Hepatocyte (in vitro differentiated cells): Measurements from ENCODE around the gene HBB. TPM values are rescaled to one million over a fixed set of nuclear protein-coding genes. Genes with fewer than 3 reads are reported as not detected.

Experiments used
- DNase-seq: peaks from one replicate; pipeline ENCODE4 v3.0.0-alpha.2; 2016; ENCODE audit warnings: low spot score
- H2AFZ ChIP-seq: fragments of 200-600 bp; sonication (generic); 2 replicates; pipeline ENCODE4 v1.6.0; 2016; ENCODE audit warnings: antibody characterized with exemption, mild to moderate bottlenecking
- H3K27ac ChIP-seq: fragments of 200-600 bp; sonication (generic); 2 replicates; pipeline ENCODE4 v1.5.1; 2016; ENCODE audit warnings: mild to moderate bottlenecking
- H3K27me3 ChIP-seq: fragments of 200-600 bp; sonication (generic); 2 replicates; pipeline ENCODE4 v1.6.1; 2016
- H3K36me3 ChIP-seq: fragments of 200-600 bp; sonication (generic); replicated peaks from 2 replicates; pipeline ENCODE4 v1.5.1; 2016; ENCODE audit warnings: low read depth; ENCODE audit not compliant: insufficient read depth
- H3K4me1 ChIP-seq: fragments of 200-600 bp; sonication (generic); 2 replicates; pipeline ENCODE4 v1.5.1; 2016; ENCODE audit warnings: mild to moderate bottlenecking, moderate library complexity; ENCODE audit not compliant: insufficient read depth
- H3K4me2 ChIP-seq: fragments of 200-600 bp; sonication (generic); 2 replicates; pipeline ENCODE4 v1.6.0; 2016
- H3K4me3 ChIP-seq: fragments of 200-600 bp; sonication (generic); 2 replicates; pipeline ENCODE4 v1.5.1; 2016; ENCODE audit warnings: mild to moderate bottlenecking
- H3K79me2 ChIP-seq: fragments of 200-600 bp; sonication (generic); 2 replicates; pipeline ENCODE4 v1.6.0; 2017; ENCODE audit warnings: mild to moderate bottlenecking
- H3K9me2 ChIP-seq: fragments of 200-600 bp; sonication (generic); replicated peaks from 2 replicates; pipeline ENCODE4 v1.6.0; 2017; ENCODE audit warnings: mild to moderate bottlenecking; ENCODE audit not compliant: insufficient read depth
- H3K9me3 ChIP-seq: fragments of 200-600 bp; sonication (generic); 2 replicates; pipeline ENCODE4 v1.5.1; 2016; ENCODE audit warnings: low read depth, mild to moderate bottlenecking
- H4K20me1 ChIP-seq: fragments of 200-600 bp; sonication (generic); 2 replicates; pipeline ENCODE4 v1.6.0; 2016; ENCODE audit warnings: mild to moderate bottlenecking; ENCODE audit not compliant: insufficient read depth, poor library complexity, severe bottlenecking
- CTCF ChIP-seq: fragments of 200-600 bp; sonication (generic); IDR thresholded peaks from 2 replicates; pipeline ENCODE4 v1.5.1; 2016; ENCODE audit warnings: antibody characterized with exemption, mild to moderate bottlenecking; ENCODE audit not compliant: poor library complexity
- EZH2 ChIP-seq: fragments of 200-600 bp; sonication (generic); IDR thresholded peaks from 2 replicates; pipeline ENCODE4 v1.6.1; 2016; ENCODE audit warnings: antibody characterized with exemption, mild to moderate bottlenecking, borderline replicate concordance
- EZH2phosphoT487 ChIP-seq: fragments of 200-600 bp; sonication (generic); IDR thresholded peaks from one replicate; pipeline ENCODE4 v1.6.1; 2018; ENCODE audit warnings: antibody characterized with exemption, mild to moderate bottlenecking, low read depth, moderate library complexity; ENCODE audit not compliant: unreplicated experiment, severe bottlenecking
- WGBS: methylation state at CpG from one replicate; pipeline ENCODE4 v1.1.6; 2016; ENCODE audit warnings: low lambda C conversion rate; ENCODE audit errors: missing lambda C conversion rate; 5-methylcytosine and 5-hydroxymethylcytosine counted together
- polyA plus RNA-seq: library from polyadenylated mRNA; unstranded; fragments of >200 nt; fragmentation: Nextera tagmentation; extraction: Ambion mirVana; gene quantifications from 2 replicates; pipeline ENCODE4 v1.2.1, GENCODE V29; 2016
- total RNA-seq: library from RNA; depleted of rRNA; stranded (reverse); fragments of >200 nt; gene quantifications from 2 replicates; pipeline ENCODE4 v1.2.3, GENCODE V29; 2014

Gene HBB
- total and polyA plus RNA-seq, 2 experiments from 2014 or later: not detected

DNA sequence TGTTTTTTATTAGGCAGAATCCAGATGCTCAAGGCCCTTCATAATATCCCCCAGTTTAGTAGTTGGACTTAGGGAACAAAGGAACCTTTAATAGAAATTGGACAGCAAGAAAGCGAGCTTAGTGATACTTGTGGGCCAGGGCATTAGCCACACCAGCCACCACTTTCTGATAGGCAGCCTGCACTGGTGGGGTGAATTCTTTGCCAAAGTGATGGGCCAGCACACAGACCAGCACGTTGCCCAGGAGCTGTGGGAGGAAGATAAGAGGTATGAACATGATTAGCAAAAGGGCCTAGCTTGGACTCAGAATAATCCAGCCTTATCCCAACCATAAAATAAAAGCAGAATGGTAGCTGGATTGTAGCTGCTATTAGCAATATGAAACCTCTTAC lies 1.4 kb downstream of the HBB start:
- no peak overlapping the region for H3K4me3 ChIP-seq
- 78% methylated on average over 2 of the region's 2 CpGs for WGBS
- H3K79me2 ChIP-seq: no peaks in the 10 kb centered on the region
- no peak for TF ChIP-seq EZH2
- TF ChIP-seq EZH2phosphoT487: no peak
- TF ChIP-seq CTCF: no peak
- H3K4me2 ChIP-seq: no peak overlapping the region
- no peaks in the 10 kb centered on the region for H3K27me3 ChIP-seq
- H2AFZ ChIP-seq: no peak overlapping the region
- H3K9me3 ChIP-seq: no peaks in the 10 kb centered on the region
- H4K20me1 ChIP-seq: no peaks in the 10 kb centered on the region
- H3K4me1 ChIP-seq: no peaks in the 10 kb centered on the region
- no peaks in the 10 kb centered on the region for H3K36me3 ChIP-seq
- no peak overlapping the region for H3K27ac ChIP-seq
- no peaks in the 10 kb centered on the region for H3K9me2 ChIP-seq
- DNase-seq: no peak

DNA sequence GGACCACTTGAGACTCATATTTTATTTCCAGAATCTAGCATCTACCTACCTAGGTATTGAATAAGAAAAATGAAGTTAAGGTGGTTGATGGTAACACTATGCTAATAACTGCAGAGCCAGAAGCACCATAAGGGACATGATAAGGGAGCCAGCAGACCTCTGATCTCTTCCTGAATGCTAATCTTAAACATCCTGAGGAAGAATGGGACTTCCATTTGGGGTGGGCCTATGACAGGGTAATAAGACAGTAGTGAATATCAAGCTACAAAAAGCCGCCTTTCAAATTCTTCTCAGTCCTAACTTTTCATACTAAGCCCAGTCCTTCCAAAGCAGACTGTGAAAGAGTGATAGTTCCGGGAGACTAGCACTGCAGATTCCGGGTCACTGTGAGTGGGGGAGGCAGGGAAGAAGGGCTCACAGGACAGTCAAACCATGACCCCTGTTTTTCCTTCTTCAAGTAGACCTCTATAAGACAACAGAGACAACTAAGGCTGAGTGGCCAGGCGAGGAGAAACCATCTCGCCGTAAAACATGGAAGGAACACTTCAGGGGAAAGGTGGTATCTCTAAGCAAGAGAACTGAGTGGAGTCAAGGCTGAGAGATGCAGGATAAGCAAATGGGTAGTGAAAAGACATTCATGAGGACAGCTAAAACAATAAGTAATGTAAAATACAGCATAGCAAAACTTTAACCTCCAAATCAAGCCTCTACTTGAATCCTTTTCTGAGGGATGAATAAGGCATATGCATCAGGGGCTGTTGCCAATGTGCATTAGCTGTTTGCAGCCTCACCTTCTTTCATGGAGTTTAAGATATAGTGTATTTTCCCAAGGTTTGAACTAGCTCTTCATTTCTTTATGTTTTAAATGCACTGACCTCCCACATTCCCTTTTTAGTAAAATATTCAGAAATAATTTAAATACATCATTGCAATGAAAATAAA lies 2.1 kb downstream of the HBB start:
- no peak overlapping the region for H2AFZ ChIP-seq
- no peaks in the 10 kb centered on the region for H3K9me3 ChIP-seq
- WGBS: 81% methylated on average over 6 of the region's 6 CpGs
- TF ChIP-seq EZH2phosphoT487: no peak
- TF ChIP-seq EZH2: no peak
- TF ChIP-seq CTCF: no peak
- no peaks in the 10 kb centered on the region for H4K20me1 ChIP-seq
- H3K79me2 ChIP-seq: no peaks in the 10 kb centered on the region
- H3K36me3 ChIP-seq: no peaks in the 10 kb centered on the region
- DNase-seq: no peak
- H3K27ac ChIP-seq: no peak overlapping the region
- no peak overlapping the region for H3K4me3 ChIP-seq
- no peaks in the 10 kb centered on the region for H3K27me3 ChIP-seq
- H3K4me2 ChIP-seq: no peak overlapping the region
- H3K4me1 ChIP-seq: no peaks in the 10 kb centered on the region
- no peaks in the 10 kb centered on the region for H3K9me2 ChIP-seq

DNA sequence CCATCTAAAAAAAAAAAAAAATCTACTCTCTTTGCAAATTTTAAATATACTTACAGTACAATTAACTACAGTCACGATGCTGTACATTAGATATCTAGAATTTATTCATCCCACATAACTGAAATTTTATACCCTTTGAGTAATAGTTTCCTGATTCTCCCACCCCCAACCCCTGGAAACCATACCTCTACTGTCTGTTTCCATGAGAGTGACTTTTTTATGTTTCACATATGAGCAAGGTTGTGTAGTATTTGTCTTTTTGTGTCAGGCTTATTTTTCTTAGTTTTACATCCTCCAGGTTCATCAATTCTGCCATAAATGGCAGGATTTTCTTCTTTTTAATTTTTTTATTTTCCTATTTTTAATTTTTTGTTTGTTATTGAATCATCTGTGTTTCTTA lies 3.2 kb downstream of the HBB start:
- no peaks in the 10 kb centered on the region for H3K9me2 ChIP-seq
- WGBS: 94% methylated on average over 1 of the region's 1 CpG
- H3K27ac ChIP-seq: no peak overlapping the region
- DNase-seq: no peak
- TF ChIP-seq EZH2phosphoT487 (no peak), CTCF (no peak), EZH2 (no peak)
- no peaks in the 10 kb centered on the region for H4K20me1 ChIP-seq
- no peaks in the 10 kb centered on the region for H3K4me1 ChIP-seq
- no peak overlapping the region for H3K4me2 ChIP-seq
- no peaks in the 10 kb centered on the region for H3K79me2 ChIP-seq
- H3K9me3 ChIP-seq: no peaks in the 10 kb centered on the region
- no peak overlapping the region for H2AFZ ChIP-seq
- no peaks in the 10 kb centered on the region for H3K36me3 ChIP-seq
- H3K4me3 ChIP-seq: no peak overlapping the region
- no peaks in the 10 kb centered on the region for H3K27me3 ChIP-seq
